CMK (cell line): ENCODE measurements around the gene DOK5.

Experiments used
- DNase-seq: peaks from one replicate; pipeline ENCODE4 v3.0.0-alpha.2; 2010; ENCODE audit warnings: low read depth

Gene DOK5

DNA sequence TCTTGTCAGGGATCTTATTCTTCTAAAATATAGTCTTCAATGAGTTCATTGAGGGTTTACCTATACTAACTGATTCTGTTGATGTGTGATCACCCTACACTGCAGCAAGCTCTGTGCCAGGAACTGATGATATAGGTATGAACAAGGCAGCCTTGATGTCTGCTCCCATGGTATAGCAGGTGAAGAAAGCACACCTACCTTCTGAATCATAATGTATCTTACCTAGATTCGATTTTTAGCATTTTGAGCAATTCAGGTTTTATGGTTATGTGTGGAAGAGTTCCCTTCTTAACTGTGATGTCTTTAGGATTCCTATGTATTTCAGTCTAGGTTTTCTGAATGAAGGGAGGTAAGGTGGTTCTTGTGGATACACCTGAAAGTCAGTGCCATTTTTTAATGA is 223.0 kb downstream of the DOK5 start:
- DNase-seq, result no peak
